Epithelial cell of esophagus (primary cell): ENCODE measurements around the gene LAYN.

Experiments
- DNase-seq: peaks from one replicate; pipeline ENCODE4 v3.0.0; 2010; ENCODE audit warnings: low read depth
- H3K4me3 ChIP-seq: 2 replicates; pipeline ENCODE4 v1.5.1; 2011; ENCODE audit warnings: mild to moderate bottlenecking, low read length, control low read depth
- CTCF ChIP-seq: IDR thresholded peaks from 2 replicates; pipeline ENCODE4 v1.5.1; 2011; ENCODE audit warnings: low read depth, mild to moderate bottlenecking, low read length, control low read depth, inconsistent platforms; ENCODE audit not compliant: insufficient read depth; ENCODE audit errors: missing control alignments

LAYN gene

GRCh38 chr11:111574373-111575225 lies 34.1 kb downstream of the LAYN start:
- TF ChIP-seq CTCF: no peak
- no peak overlapping the region for H3K4me3 ChIP-seq
- DNase-seq: no peak

- no peak for DNase-seq
- H3K4me3 ChIP-seq: no peak overlapping the region
- TF ChIP-seq CTCF: no peak
Measured at GRCh38 chr11:111575740-111576139, 35.2 kb downstream of the LAYN start.

GRCh38 chr11:111577821-111578220 lies 37.3 kb downstream of the LAYN start:
- H3K4me3 ChIP-seq: no peak overlapping the region
- no peak for TF ChIP-seq CTCF
- no peak for DNase-seq

- DNase-seq: no peak
- H3K4me3 ChIP-seq: no peak overlapping the region
- TF ChIP-seq CTCF: no peak
Measured at GRCh38 chr11:111581341-111581740, 40.8 kb downstream of the LAYN start.

GRCh38 chr11:111582163-111582562 lies 41.6 kb downstream of the LAYN start:
- H3K4me3 ChIP-seq: no peak overlapping the region
- no peak for TF ChIP-seq CTCF
- no peak for DNase-seq

- no peak overlapping the region for H3K4me3 ChIP-seq
- no peak for DNase-seq
- no peak for TF ChIP-seq CTCF
Measured at GRCh38 chr11:111582881-111583280, 42.4 kb downstream of the LAYN start.

GRCh38 chr11:111585371-111585770 lies 44.9 kb downstream of the LAYN start:
- no peak for TF ChIP-seq CTCF
- no peak overlapping the region for H3K4me3 ChIP-seq
- peak; percentile 37 for DNase-seq
